ENCODE data around the gene TSPAN14.
A peak's percentile ranks its signal among the peaks of the same experiment; 100 is the strongest.

TSPAN14 gene

DNA sequence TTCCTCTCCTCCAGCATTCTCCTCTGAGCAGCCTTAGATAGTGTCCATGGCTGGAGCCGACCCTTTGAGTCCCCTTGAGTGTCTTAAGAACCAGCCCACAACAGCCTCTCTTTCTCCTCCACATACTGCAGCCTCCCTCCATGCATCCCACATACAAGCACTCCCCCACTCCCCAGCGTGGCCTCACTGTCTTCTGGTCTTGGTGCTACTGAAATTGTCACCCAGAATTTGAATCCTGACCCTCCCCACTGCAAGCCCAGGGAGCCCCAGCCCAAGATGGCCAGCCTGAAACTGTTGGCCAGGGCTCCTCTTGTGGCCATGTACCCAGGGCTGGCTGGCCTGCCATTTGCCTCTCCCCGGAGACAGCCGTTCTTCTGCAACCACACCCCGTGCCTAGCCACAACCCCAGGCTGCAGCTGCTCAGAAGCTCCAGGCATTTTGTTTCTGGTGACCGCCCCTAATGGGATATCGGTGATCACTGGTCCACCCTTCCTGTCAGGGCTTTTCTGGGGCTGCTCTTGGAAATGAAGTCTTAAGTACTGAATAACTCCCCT, 64.8 kb downstream of the TSPAN14 start:
- Mint-ChIP-seq H3K4me1 (ENCODE audit: low read depth) (peaks cover 22% of the 10 kb centered on the region), H3K9me3 (ENCODE audit: low read depth) (no peaks in the 10 kb centered on the region), H3K36me3 (no peaks in the 10 kb centered on the region), H3K4me3 (no peak overlapping the region), H3K27ac (peak overlapping the region; percentile 75), H3K27me3 (no peaks in the 10 kb centered on the region)

- Mint-ChIP-seq H3K4me1 (ENCODE audit: low read depth) (peaks cover 33% of the 10 kb centered on the region), H3K4me3 (no peak overlapping the region), H3K27ac (peak overlapping the region; percentile 71)
Observed at GRCh38 chr10:80519936-80520650, 66.0 kb downstream of the TSPAN14 start.

GRCh38 chr10:80520661-80521470, 66.8 kb downstream of the TSPAN14 start:
- H3K4me3 Mint-ChIP-seq, result no peak overlapping the region

More at GRCh38 chr10:80519936-80520650, 66.0 kb downstream of the TSPAN14 start:
- Mint-ChIP-seq H3K27me3 (no peaks in the 10 kb centered on the region), H3K36me3 (no peaks in the 10 kb centered on the region), H3K9me3 (ENCODE audit: low read depth) (no peaks in the 10 kb centered on the region)

DNA sequence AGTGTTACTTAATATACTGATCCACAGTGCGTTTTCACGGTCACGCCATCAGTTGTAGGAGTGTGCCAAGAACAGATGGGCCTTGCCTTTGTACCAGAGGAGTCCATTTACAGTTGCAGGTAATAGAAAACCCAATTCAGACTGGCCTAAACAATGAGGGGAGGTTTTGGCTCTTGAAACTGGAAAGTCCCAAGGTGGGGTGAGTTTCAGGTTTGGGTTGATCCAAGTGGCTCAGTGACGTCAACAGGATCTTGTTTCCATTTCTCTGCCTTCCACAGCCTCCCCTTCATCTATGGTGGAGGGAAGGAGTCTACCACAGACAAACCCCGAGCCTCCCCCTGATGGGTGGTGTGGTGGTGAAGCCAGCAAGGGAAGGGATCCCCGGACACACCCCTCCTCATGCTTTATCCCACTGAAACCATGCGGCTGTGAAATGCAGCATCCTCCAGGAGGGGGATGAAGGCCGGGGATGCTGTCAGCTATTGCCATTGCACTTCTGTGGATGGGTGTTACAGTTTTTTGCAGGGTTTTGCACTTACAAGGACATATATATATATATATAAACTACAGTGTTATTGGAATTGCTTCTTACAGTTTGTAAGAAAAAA, 68.8 kb downstream of the TSPAN14 start:
- no peak overlapping the region for H3K4me3 Mint-ChIP-seq
- H3K4me1 Mint-ChIP-seq (ENCODE audit: low read depth), result peaks cover 55% of the 10 kb centered on the region

More at GRCh38 chr10:80520661-80521470, 66.8 kb downstream of the TSPAN14 start:
- Mint-ChIP-seq H3K27ac (peak overlapping the region; percentile 71), H3K27me3 (no peaks in the 10 kb centered on the region), H3K9me3 (ENCODE audit: low read depth) (no peaks in the 10 kb centered on the region), H3K4me1 (ENCODE audit: low read depth) (peaks cover 40% of the 10 kb centered on the region), H3K36me3 (no peaks in the 10 kb centered on the region)

DNA sequence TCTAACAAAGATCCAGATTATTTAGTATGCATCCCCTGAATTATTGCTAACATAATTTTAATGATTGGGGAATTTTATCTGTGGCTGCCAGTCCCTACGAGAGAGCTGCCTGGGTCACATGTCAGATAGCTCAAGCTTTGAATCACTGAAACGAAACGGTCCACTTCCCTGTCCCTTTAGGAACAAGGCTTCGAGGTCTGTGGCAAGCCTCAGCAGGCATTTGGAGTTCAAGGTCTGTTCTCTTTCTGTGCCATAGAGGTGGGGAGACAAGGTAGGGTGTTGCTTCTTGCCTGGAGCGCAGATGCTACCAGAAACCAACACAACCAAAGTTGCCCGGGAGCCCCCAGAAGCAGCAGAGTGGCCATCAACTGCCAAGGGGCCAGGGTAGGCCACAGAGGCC, 69.7 kb downstream of the TSPAN14 start:
- Mint-ChIP-seq H3K9me3 (ENCODE audit: low read depth) (no peaks in the 10 kb centered on the region), H3K27me3 (no peaks in the 10 kb centered on the region), H3K4me1 (ENCODE audit: low read depth) (peaks cover 62% of the 10 kb centered on the region), H3K4me3 (no peak overlapping the region), H3K27ac (peak overlapping the region; percentile 70), H3K36me3 (no peaks in the 10 kb centered on the region)

More for the DNA sequence above, 68.8 kb downstream of the TSPAN14 start:
- H3K9me3 Mint-ChIP-seq (ENCODE audit: low read depth), result no peaks in the 10 kb centered on the region
- no peaks in the 10 kb centered on the region for H3K27me3 Mint-ChIP-seq
- H3K27ac Mint-ChIP-seq, result peak overlapping the region; percentile 83
- H3K36me3 Mint-ChIP-seq, result no peaks in the 10 kb centered on the region

DNA sequence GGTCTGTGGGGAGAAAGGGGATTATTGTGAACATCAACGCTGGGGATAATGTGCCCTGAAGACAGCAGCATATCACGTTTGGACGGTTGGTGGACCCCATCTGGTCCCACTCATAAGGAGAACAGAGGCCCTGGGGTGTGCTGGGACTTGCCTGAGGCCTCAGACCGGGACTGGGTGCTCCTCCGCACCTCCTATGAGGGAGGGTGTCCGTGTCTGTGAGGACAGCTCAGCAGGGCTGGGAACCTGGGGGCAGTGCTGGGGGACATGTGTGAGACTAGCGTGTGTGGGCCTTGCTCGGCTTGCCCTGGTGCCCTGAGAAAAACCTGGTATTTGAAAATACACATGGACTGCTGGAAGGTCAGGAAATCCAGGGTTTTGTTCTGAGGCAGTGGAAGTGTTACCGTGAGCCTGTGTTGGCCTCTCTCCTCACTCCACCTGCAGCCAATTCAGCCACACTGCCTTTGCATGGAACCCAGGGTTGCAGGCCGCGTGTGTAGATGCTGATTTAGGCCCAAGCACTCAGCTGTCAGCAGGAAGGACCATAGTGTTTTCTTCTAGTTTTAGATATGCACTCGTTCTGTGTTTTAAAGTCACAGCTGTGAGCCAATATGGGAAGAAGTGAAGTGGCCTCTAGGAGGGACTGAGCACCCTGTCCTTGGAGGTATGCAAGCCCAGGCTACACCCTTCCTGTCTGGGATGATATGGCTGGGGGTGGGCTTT, 70.2 kb downstream of the TSPAN14 start:
- Mint-ChIP-seq H3K4me3 (no peak overlapping the region), H3K4me1 (ENCODE audit: low read depth) (peaks cover 66% of the 10 kb centered on the region), H3K27me3 (no peaks in the 10 kb centered on the region), H3K27ac (peak overlapping the region; percentile 70), H3K36me3 (no peaks in the 10 kb centered on the region), H3K9me3 (ENCODE audit: low read depth) (no peaks in the 10 kb centered on the region)

DNA sequence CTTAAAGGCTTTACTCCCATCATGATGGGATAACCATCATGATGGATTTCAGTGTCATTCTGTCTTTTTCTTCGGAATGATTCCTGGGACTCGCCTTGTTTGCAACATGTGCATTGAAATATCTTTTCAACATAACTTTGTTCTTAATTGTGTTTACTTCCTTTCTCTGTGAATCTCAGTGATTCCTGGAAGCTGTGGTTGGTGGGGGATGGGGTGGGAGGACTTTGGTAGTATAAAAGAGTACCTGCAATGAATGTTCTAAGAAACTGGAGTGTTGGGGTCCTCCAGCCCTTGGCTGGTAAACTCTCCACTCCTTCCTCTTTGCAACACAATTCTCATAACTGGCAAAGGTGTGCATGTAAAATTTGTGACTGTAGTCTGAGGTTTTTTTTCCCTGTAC, 72.1 kb downstream of the TSPAN14 start:
- H3K27me3 Mint-ChIP-seq, result no peaks in the 10 kb centered on the region
- H3K4me3 Mint-ChIP-seq, result peak overlapping the region; percentile 30
- H3K4me1 Mint-ChIP-seq (ENCODE audit: low read depth), result peaks cover 78% of the 10 kb centered on the region
- H3K27ac Mint-ChIP-seq, result peak overlapping the region; percentile 78
- H3K36me3 Mint-ChIP-seq, result no peaks in the 10 kb centered on the region
- H3K9me3 Mint-ChIP-seq (ENCODE audit: low read depth), result no peaks in the 10 kb centered on the region

GRCh38 chr10:80526742-80527141, 72.6 kb downstream of the TSPAN14 start:
- H3K9me3 Mint-ChIP-seq (ENCODE audit: low read depth), result no peaks in the 10 kb centered on the region
- H3K27ac Mint-ChIP-seq, result peak overlapping the region; percentile 78
- peaks cover 83% of the 10 kb centered on the region for H3K4me1 Mint-ChIP-seq (ENCODE audit: low read depth)
- H3K27me3 Mint-ChIP-seq, result no peaks in the 10 kb centered on the region
- peak overlapping the region; percentile 30 for H3K4me3 Mint-ChIP-seq
- no peaks in the 10 kb centered on the region for H3K36me3 Mint-ChIP-seq

GRCh38 chr10:80528185-80528700, 74.1 kb downstream of the TSPAN14 start:
- Mint-ChIP-seq H3K4me3 (no peak overlapping the region), H3K4me1 (ENCODE audit: low read depth) (peaks cover 90% of the 10 kb centered on the region), H3K27me3 (no peaks in the 10 kb centered on the region), H3K9me3 (ENCODE audit: low read depth) (no peaks in the 10 kb centered on the region), H3K27ac (peak overlapping the region; percentile 93), H3K36me3 (peaks cover 5% of the 10 kb centered on the region)

DNA sequence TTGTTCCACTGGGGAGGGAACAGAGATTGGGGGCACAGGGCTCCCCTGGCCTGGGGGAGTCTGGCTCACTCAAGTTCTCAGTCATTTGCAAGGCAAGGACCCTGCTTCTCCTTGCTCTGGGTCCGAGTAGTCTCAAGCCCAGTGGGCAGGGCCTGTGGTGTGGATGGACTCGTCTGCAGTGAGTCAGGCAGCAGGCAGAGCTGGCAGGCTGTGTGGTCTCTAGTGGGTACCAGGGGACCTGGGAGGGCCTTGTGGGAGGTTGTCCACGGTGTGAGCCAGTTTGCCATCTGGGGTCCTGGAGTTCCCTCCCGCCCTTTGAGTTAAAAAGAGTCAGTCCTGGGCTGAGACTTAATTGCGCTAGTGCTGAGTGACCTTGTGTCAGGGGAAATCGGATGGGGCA, 74.8 kb downstream of the TSPAN14 start:
- peaks cover 86% of the 10 kb centered on the region for H3K4me1 Mint-ChIP-seq (ENCODE audit: low read depth)
- peak overlapping the region; percentile 72 for H3K4me3 Mint-ChIP-seq
- no peaks in the 10 kb centered on the region for H3K27me3 Mint-ChIP-seq
- peak overlapping the region; percentile 93 for H3K27ac Mint-ChIP-seq
- H3K36me3 Mint-ChIP-seq, result peaks cover 5% of the 10 kb centered on the region
- H3K9me3 Mint-ChIP-seq (ENCODE audit: low read depth), result no peaks in the 10 kb centered on the region

DNA sequence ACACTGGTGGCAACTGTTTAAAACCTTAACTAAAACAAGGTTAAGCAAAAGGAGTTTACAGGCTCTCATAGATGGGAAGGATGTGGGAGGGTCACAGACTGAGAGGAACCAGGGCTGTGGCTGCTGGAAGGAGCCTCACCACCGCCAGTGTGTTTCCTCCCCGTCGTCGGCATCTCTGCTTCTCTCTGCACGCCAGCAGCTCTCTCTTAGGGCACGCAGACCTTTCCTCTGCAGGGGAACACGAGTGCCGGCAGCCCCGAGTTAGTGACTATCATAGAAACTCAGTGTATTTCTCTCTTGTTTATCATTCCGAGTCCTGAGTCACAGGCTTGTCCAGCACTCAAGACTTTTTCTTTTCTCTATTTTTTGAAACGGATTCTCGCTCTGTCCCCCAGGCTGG, 75.5 kb downstream of the TSPAN14 start:
- Mint-ChIP-seq H3K4me1 (ENCODE audit: low read depth) (peaks cover 79% of the 10 kb centered on the region), H3K27ac (peak overlapping the region; percentile 93), H3K9me3 (ENCODE audit: low read depth) (no peaks in the 10 kb centered on the region), H3K27me3 (no peaks in the 10 kb centered on the region), H3K4me3 (peak overlapping the region; percentile 72), H3K36me3 (peaks cover 5% of the 10 kb centered on the region)

DNA sequence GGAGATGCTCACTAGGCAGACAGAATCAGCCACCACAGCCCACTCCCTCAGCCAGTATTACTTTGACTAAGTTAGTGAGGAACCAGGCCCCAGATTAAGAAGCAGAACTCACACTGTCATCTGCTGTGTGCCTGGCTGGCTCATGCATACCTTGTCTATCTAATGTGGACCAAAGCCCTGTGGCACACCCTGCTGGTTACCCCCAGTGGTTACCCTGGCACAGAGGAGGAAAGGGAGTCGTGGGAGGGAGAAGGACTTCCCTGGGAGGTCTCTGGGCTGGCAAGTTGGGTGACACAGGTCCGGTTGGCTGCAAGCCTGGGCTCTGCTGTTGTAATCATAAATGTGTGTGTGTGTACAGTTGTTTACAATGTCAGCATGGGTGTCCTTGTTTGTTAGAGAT, 76.1 kb downstream of the TSPAN14 start:
- Mint-ChIP-seq H3K27me3 (no peaks in the 10 kb centered on the region), H3K4me3 (peak overlapping the region; percentile 72), H3K27ac (peak overlapping the region; percentile 93), H3K36me3 (peaks cover 5% of the 10 kb centered on the region), H3K9me3 (ENCODE audit: low read depth) (no peaks in the 10 kb centered on the region), H3K4me1 (ENCODE audit: low read depth) (peaks cover 73% of the 10 kb centered on the region)

- H3K9me3 Mint-ChIP-seq (ENCODE audit: low read depth), result no peaks in the 10 kb centered on the region
- peaks cover 72% of the 10 kb centered on the region for H3K4me1 Mint-ChIP-seq (ENCODE audit: low read depth)
- peak overlapping the region; percentile 93 for H3K27ac Mint-ChIP-seq
- peak overlapping the region; percentile 15 for H3K4me3 Mint-ChIP-seq
- H3K27me3 Mint-ChIP-seq, result no peaks in the 10 kb centered on the region
- H3K36me3 Mint-ChIP-seq, result peaks cover 7% of the 10 kb centered on the region
Observed at GRCh38 chr10:80530816-80531215, 76.7 kb downstream of the TSPAN14 start.

- no peaks in the 10 kb centered on the region for H3K27me3 Mint-ChIP-seq
- peaks cover 67% of the 10 kb centered on the region for H3K4me1 Mint-ChIP-seq (ENCODE audit: low read depth)
Observed at GRCh38 chr10:80532571-80532970, 78.5 kb downstream of the TSPAN14 start.

More at GRCh38 chr10:80532571-80532970, 78.5 kb downstream of the TSPAN14 start:
- peaks cover 7% of the 10 kb centered on the region for H3K36me3 Mint-ChIP-seq
- peak overlapping the region; percentile 93 for H3K27ac Mint-ChIP-seq
- H3K4me3 Mint-ChIP-seq, result peak overlapping the region; percentile 52
- H3K9me3 Mint-ChIP-seq (ENCODE audit: low read depth), result no peaks in the 10 kb centered on the region

Data from activated naive CD8-positive, alpha-beta T cell (primary cell).